HG03196 (cell line): ENCODE data around the gene FIGN.

Source experiments
- ATAC-seq: cut with Tn5 transposase; IDR thresholded peaks from one replicate; pipeline ENCODE4 v1.9.1; 2021; ENCODE audit not compliant: unreplicated experiment

The FIGN gene

GRCh38 chr2:163711699-163712098 lies 24.1 kb downstream of the FIGN start:
- no peak for ATAC-seq

DNA sequence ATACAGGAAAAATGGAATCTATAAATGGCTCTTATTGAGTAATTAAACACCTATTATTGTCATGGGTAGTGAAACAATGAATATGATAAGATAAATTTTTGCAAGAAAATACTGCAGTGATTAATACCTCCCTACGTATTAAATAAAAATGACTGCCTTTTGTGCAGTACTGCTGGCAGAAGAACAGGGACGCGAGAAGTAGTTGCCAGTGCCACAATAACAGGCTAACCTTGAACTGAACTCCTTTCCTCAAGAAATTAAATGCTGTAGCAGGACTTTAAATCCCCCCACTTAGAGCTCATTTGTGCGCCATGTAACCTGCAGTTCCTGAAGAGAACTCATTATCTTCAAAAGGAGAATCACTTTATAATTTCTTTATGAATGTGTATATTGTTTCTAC lies 24.6 kb downstream of the FIGN start:
- ATAC-seq: no peak

- ATAC-seq: no peak
Observed at GRCh38 chr2:163709270-163709669, 26.5 kb downstream of the FIGN start.

DNA sequence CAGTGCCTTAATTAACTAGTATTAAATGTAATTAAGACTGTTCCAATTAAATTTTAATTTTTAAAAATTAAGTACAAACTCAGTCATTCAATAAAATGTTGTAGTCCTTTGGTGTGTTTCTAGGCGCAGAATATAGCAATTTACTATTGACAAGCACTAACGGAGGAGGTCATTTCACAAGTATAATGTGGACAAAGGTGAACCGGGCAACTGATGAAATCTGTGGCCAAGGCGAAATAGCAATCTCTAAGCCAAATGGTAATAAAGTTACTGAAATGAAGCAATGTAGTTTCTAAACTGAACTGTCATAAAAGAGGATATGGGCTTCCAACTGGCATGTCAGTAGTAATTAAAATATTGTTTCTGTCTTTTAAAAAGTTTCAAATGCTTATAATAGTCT lies 27.5 kb downstream of the FIGN start:
- no peak for ATAC-seq

- no peak for ATAC-seq
Observed at GRCh38 chr2:163703386-163703785, 32.4 kb downstream of the FIGN start.

- no peak for ATAC-seq
Observed at GRCh38 chr2:163701399-163702195, 34.2 kb downstream of the FIGN start.

DNA sequence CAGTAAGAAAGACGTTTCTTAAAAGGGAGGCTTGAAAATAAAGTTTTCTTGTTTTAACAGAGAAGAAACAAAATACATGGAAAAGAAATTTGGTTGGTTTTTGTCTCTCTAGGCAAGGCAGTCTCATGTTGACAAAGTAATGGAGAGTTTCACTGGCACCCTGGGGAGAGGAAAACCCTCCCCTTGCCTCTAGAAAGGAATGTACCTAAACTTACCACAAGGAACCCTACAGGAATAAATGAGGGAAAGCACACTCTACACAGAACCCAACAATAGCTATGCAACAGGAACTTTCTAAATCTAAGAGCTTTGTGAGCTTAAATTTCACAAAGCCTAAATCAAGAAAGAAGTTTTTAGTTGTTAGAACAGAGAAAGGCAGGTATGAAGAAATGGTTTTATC lies 37.0 kb downstream of the FIGN start:
- no peak for ATAC-seq

- no peak for ATAC-seq
Observed at GRCh38 chr2:163697846-163698637, 37.8 kb downstream of the FIGN start.

GRCh38 chr2:163697429-163697828 lies 38.4 kb downstream of the FIGN start:
- ATAC-seq: no peak

DNA sequence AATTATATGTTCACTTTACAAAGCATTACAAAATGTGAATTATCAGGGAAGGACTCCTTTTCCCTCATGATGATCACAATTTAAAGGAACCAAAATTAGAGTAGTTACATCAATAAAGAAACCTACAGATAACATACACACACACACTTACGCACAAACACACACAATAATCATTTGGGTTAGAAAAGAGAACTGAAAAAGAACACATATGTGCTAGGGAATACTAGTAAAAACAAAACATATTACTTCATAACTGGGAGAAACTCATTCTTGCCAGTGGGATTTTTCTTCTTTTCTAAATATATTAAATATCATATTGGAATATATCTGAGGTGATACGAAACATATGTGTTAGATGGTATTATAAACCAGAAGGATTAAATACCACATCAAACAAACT lies 42.3 kb downstream of the FIGN start:
- ATAC-seq: no peak

- ATAC-seq: no peak
Observed at GRCh38 chr2:163692611-163693482, 43.0 kb downstream of the FIGN start.

DNA sequence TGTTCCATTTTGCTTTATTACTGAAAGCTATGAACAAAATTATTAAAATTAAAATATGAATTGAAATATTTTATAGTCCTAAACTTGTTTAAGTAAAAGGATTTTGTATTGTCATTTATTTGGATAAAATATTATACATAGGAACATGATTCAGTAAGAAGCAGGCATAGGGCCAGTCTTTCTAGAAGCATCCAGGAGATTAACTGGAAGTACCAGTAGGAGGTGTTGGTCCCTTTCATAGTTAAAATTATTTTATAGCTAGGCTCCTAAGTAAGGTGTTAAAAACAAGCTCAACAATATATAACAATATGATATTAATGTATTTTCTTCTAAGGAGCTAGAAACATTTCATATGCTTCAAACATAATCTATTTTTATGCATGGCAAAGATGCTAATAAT lies 43.7 kb downstream of the FIGN start:
- no peak for ATAC-seq

- ATAC-seq: no peak
Observed at GRCh38 chr2:163690896-163691295, 44.9 kb downstream of the FIGN start.

GRCh38 chr2:163687217-163687616 lies 48.6 kb downstream of the FIGN start:
- no peak for ATAC-seq

- ATAC-seq: no peak
Observed at GRCh38 chr2:163686289-163686688, 49.5 kb downstream of the FIGN start.

DNA sequence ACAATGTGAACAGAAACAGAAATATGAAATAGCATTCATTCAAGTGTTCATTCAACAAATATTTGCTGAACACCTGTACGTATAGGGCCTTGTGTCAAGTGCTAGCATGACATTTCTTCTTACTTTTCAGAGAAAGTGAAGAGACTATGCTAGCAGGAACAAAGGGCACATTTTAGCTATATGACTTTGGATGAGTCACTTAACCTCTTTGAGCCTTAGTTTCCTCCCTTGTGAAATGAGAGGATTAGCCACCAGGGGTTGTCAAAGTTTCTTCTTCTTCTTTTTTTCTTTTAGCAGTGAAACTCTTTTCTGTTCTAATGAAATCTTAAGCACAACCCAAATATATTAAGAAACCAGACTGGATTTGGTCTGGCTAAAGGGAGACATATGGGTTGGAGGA lies 53.1 kb downstream of the FIGN start:
- ATAC-seq: no peak

- ATAC-seq: no peak
Observed at GRCh38 chr2:163681745-163682144, 54.1 kb downstream of the FIGN start.

- no peak for ATAC-seq
Observed at GRCh38 chr2:163675388-163675787, 60.4 kb downstream of the FIGN start.

- ATAC-seq: no peak
Observed at GRCh38 chr2:163673522-163673921, 62.3 kb downstream of the FIGN start.

DNA sequence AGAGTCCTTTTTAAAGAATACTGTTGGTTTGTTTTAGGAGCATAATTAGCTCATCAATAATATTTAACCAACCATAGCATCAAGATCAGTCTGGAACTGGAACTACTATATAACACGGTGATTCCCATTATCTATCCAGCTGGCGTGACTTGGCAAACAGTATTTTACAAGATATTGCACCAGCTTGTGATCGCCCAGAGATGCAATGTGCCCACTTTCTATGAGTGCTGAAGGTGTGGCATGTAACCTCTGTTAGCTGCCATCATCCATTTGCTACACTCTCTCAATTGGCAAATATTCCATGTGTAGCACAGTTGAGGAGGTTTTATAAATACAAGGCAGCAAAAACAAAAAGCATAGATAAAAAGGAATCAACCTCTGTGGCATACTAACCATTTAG lies 64.9 kb downstream of the FIGN start:
- ATAC-seq: no peak

DNA sequence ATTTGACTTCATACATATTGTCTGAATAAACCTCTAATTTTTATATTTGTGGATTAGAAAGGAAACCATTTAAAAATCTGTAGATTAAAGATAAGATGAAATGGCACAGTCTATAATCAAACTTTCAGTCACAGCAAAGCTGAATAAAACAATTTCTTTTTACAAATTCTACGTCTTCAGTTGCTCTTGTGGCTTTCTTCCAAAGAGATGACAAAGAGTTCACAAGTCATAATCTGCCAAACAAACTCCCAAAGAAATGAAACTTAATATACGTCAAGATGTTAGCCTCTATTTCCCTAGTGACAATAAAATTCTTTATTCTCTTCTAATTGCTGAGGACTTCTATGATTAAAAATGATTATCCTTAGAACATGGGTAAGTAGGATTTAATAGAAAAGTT lies 66.3 kb downstream of the FIGN start:
- no peak for ATAC-seq
